Common myeloid progenitor, CD34-positive (primary cell): ENCODE measurements around the gene TAF12.

ENCODE experiments used
- CTCF ChIA-PET: fragments of 350-600 bp; sonication (Branson Sonifier 250); formaldehyde crosslinking; loops from one replicate; lab custom pipeline; 2021; ENCODE audit warnings: antibody characterized with exemption; lab: Charles Lee
- POLR2A ChIA-PET: fragments of 350-600 bp; sonication (Branson Sonifier 250); formaldehyde crosslinking; loops from one replicate; lab custom pipeline; 2021; ENCODE audit warnings: antibody characterized with exemption; lab: Charles Lee
- DNase-seq, 3 donors: peaks; one replicate each; pipeline versions ENCODE4 v3.0.0 to v3.0.0-alpha.2; 2013
- H3K27ac ChIP-seq, 2 experiments: 1 replicate in 1 of 2; 2 replicates in 1 of 2; pipeline ENCODE4 v1.7.0; 2013; ENCODE audit warnings: inconsistent platforms in 2 of 2, low read length in 2 of 2, mild to moderate bottlenecking in 2 of 2, low read depth in 1 of 2, moderate library complexity in 1 of 2; ENCODE audit not compliant: severe bottlenecking in 2 of 2, insufficient read depth in 1 of 2, poor library complexity in 1 of 2
- H3K27me3 ChIP-seq, 5 experiments: replicated peaks in 2 of 5; 1 replicate in 3 of 5; 2 replicates in 2 of 5; pipeline versions ENCODE4 v1.6.1 to v1.7.0; 2013; ENCODE audit warnings: low read length in 4 of 5, mild to moderate bottlenecking in 2 of 5, moderate library complexity in 2 of 5, inconsistent platforms in 1 of 5; ENCODE audit not compliant: insufficient read depth in 5 of 5, control insufficient read depth in 4 of 5
- H3K36me3 ChIP-seq, 4 experiments: 1 replicate in 2 of 4; 2 replicates in 2 of 4; pipeline versions ENCODE4 v1.6.1 to v1.7.0; 2013; ENCODE audit warnings: low read length in 3 of 4, control low read depth in 1 of 4, mild to moderate bottlenecking in 1 of 4; ENCODE audit not compliant: control insufficient read depth in 4 of 4, insufficient read depth in 4 of 4
- H3K4me1 ChIP-seq, 4 experiments: 1 replicate in 3 of 4; 2 replicates in 1 of 4; pipeline versions ENCODE4 v1.6.1 to v1.7.1; 2013; ENCODE audit warnings: low read length in 3 of 4, mild to moderate bottlenecking in 3 of 4, control low read depth in 1 of 4, inconsistent platforms in 1 of 4, moderate library complexity in 1 of 4; ENCODE audit not compliant: control insufficient read depth in 4 of 4, insufficient read depth in 4 of 4; ENCODE audit errors: control extremely low read depth in 1 of 4
- H3K4me3 ChIP-seq, 7 experiments: 1 replicate in 4 of 7; 2 replicates in 3 of 7; pipeline versions ENCODE4 v1.5.1 to v1.7.0; 2013; ENCODE audit warnings: mild to moderate bottlenecking in 7 of 7, low read length in 6 of 7, moderate library complexity in 6 of 7, inconsistent platforms in 2 of 7, low read depth in 2 of 7, control low read depth in 1 of 7; ENCODE audit not compliant: insufficient read depth in 4 of 7, control insufficient read depth in 1 of 7; ENCODE audit errors: extremely low read depth in 1 of 7
- H3K9me3 ChIP-seq, 5 experiments: 1 replicate in 4 of 5; 2 replicates in 1 of 5; pipeline versions ENCODE4 v1.6.1 to v1.7.1; 2013; ENCODE audit warnings: low read length in 4 of 5, mild to moderate bottlenecking in 2 of 5, inconsistent platforms in 1 of 5, low read depth in 1 of 5, moderate library complexity in 1 of 5; ENCODE audit not compliant: control insufficient read depth in 4 of 5, insufficient read depth in 2 of 5; ENCODE audit errors: control extremely low read depth in 1 of 5
- WGBS: methylation state at CpG from one replicate; pipeline ENCODE4 v1.1.5; 2013; ENCODE audit not compliant: insufficient coverage; 5-methylcytosine and 5-hydroxymethylcytosine counted together

TAF12 gene

GRCh38 chr1:28571911-28572310 is 71.0 kb downstream of the TAF12 start:
- Histone ChIP-seq H3K9me3 (no peaks in the 10 kb centered on the region), H3K4me1 (no peaks in the 10 kb centered on the region), H3K36me3 (peaks cover 14 to 55% (median 31%) of the 10 kb centered on the region in 4 experiments), H3K27ac (no peak overlapping the region), H3K4me3 (no peak overlapping the region), H3K27me3 (no peaks in the 10 kb centered on the region)
- no peak for DNase-seq
- ChIA-PET POLR2A (interaction anchor here (1.2 kb wide), 1 partner anchor 10 kb away, joined by 3 read pairs; no protein-coding TSS in a partner anchor), CTCF (interaction anchor here (3.4 kb wide), 1 partner anchor 8 kb away, joined by 20 read pairs; no protein-coding TSS in a partner anchor)
- 100% methylated on average over 2 of the region's 4 CpGs for WGBS

- H3K4me3 ChIP-seq = no peak overlapping the region
- H3K27me3 ChIP-seq = no peaks in the 10 kb centered on the region
- peaks cover 14 to 65% (median 42%) of the 10 kb centered on the region in 4 experiments for H3K36me3 ChIP-seq
- POLR2A ChIA-PET = no interaction called here
- no peaks in the 10 kb centered on the region for H3K9me3 ChIP-seq
- DNase-seq = no peak
- no CpG with 5 or more reads among the region's 2 CpGs for WGBS
- H3K4me1 ChIP-seq = no peaks in the 10 kb centered on the region
- no peak overlapping the region for H3K27ac ChIP-seq
- CTCF ChIA-PET = interaction anchor here (0.6 kb wide), 1 partner anchor 1083 kb away, joined by 3 read pairs; no protein-coding TSS in a partner anchor
These were observed 75.9 kb downstream of the TAF12 start for GRCh38 chr1:28566931-28567330.

- no CpG with 5 or more reads among the region's 6 CpGs for WGBS
- no peak overlapping the region for H3K27ac ChIP-seq
- ChIA-PET POLR2A (no interaction called here), CTCF (interaction anchor here (1.3 kb wide), 1 partner anchor 12 kb away, joined by 3 read pairs; no protein-coding TSS in a partner anchor)
- H3K27me3 ChIP-seq = no peaks in the 10 kb centered on the region
- DNase-seq = no peak
- no peak overlapping the region for H3K4me3 ChIP-seq
- H3K4me1 ChIP-seq = no peaks in the 10 kb centered on the region
- no peaks in the 10 kb centered on the region for H3K9me3 ChIP-seq
- H3K36me3 ChIP-seq = peaks cover 14 to 65% (median 41%) of the 10 kb centered on the region in 4 experiments
These were observed 77.1 kb downstream of the TAF12 start for GRCh38 chr1:28565726-28566125.

GRCh38 chr1:28565040-28565439 is 77.8 kb downstream of the TAF12 start:
- DNase-seq = no peak
- ChIA-PET POLR2A (no interaction called here), CTCF (interaction anchor here (1.0 to 1.8 kb wide), 4 partner anchors 9 to 43 kb away, joined by 3 to 10 read pairs (median 3); no protein-coding TSS in a partner anchor)
- no peaks in the 10 kb centered on the region for H3K4me1 ChIP-seq
- no peak overlapping the region for H3K27ac ChIP-seq
- 100% methylated on average over 7 of the region's 7 CpGs for WGBS
- peaks cover 18 to 70% (median 43%) of the 10 kb centered on the region in 4 experiments for H3K36me3 ChIP-seq
- H3K27me3 ChIP-seq = no peaks in the 10 kb centered on the region
- no peaks in the 10 kb centered on the region for H3K9me3 ChIP-seq
- H3K4me3 ChIP-seq = no peak overlapping the region

- ChIA-PET POLR2A (no interaction called here), CTCF (interaction anchor here (1.0 to 1.8 kb wide), 5 partner anchors 10 to 42 kb away, joined by 3 to 10 read pairs (median 3); no protein-coding TSS in a partner anchor)
- no peaks in the 10 kb centered on the region for H3K27me3 ChIP-seq
- H3K4me1 ChIP-seq = no peaks in the 10 kb centered on the region
- H3K9me3 ChIP-seq = no peaks in the 10 kb centered on the region
- H3K36me3 ChIP-seq = peaks cover 18 to 74% (median 44%) of the 10 kb centered on the region in 4 experiments
- H3K4me3 ChIP-seq = no peak overlapping the region
- no peak for DNase-seq
- no peak overlapping the region for H3K27ac ChIP-seq
These were observed 78.6 kb downstream of the TAF12 start for GRCh38 chr1:28564310-28564709.

- WGBS = 83% methylated on average over 1 of the region's 3 CpGs
- Histone ChIP-seq H3K27ac (no peak overlapping the region), H3K36me3 (peaks cover 13 to 60% (median 32%) of the 10 kb centered on the region in 4 experiments), H3K4me1 (no peaks in the 10 kb centered on the region), H3K9me3 (no peaks in the 10 kb centered on the region), H3K4me3 (no peak overlapping the region), H3K27me3 (no peaks in the 10 kb centered on the region)
- POLR2A ChIA-PET = no interaction called here
- no peak for DNase-seq
- CTCF ChIA-PET = no interaction called here
These were observed 82.0 kb downstream of the TAF12 start for GRCh38 chr1:28560886-28561285.
